Activated T-helper 1 cell treated with anti-CD3 and anti-CD28 coated beads, Interleukin-12 subunit alpha, Interleukin-12 subunit beta, Interleukin-2, Interleukin-4 antibody, amounts not matched to agents 30 ng/mL and 10 ng/mL and 1 ng/mL, durations not matched to agents 14 hours and 24 hours and 36 hours (primary cell): ENCODE data around the gene LIMK1. TPM values are rescaled to one million over a fixed set of nuclear protein-coding genes. Genes with fewer than 3 reads are reported as not detected.
"Not testable (repeated sequence)": the region's sequence is repeated elsewhere in the genome, so short reads cannot be mapped to it uniquely, and the experiment has no call there.

Experiments used
- DNase-seq: peaks from one replicate; pipeline ENCODE4 v3.0.0; 2021; ENCODE audit warnings: low spot score
- H3K27ac Mint-ChIP-seq: one replicate; pipeline ENCODE4 v1.8.0; 2021; ENCODE audit warnings: mild to moderate bottlenecking, mixed read lengths
- H3K27me3 Mint-ChIP-seq: one replicate; pipeline ENCODE4 v1.8.0; 2022; ENCODE audit warnings: mild to moderate bottlenecking, moderate library complexity, mixed read lengths; ENCODE audit not compliant: insufficient read depth
- H3K36me3 Mint-ChIP-seq: one replicate; pipeline ENCODE4 v1.8.0; 2021; ENCODE audit warnings: low read depth, mixed read lengths
- H3K4me1 Mint-ChIP-seq: one replicate; pipeline ENCODE4 v1.8.0; 2021; ENCODE audit warnings: low read depth, mixed read lengths
- H3K4me3 Mint-ChIP-seq: one replicate; pipeline ENCODE4 v1.8.0; 2021; ENCODE audit warnings: mild to moderate bottlenecking, moderate library complexity, mixed read lengths
- H3K9me3 Mint-ChIP-seq: one replicate; pipeline ENCODE4 v1.8.0; 2021; ENCODE audit warnings: mixed read lengths
- intact Hi-C: fragments of 100-400 bp; cut with micrococcal nuclease; formaldehyde crosslinking; loops from one replicate; pipeline ENCODE4 v1.15.1; 2024
- total RNA-seq: library from RNA; stranded (reverse); gene quantifications from 2 replicates; pipeline ENCODE4 v1.2.3, GENCODE V29; 2022

The LIMK1 gene
- total RNA-seq, 1 donor from 2014 or later = 24.3 TPM

- Mint-ChIP-seq H3K4me1 (no peaks in the 10 kb centered on the region), H3K36me3 (no peaks in the 10 kb centered on the region), H3K4me3 (no peak overlapping the region), H3K27ac (no peak overlapping the region), H3K9me3 (no peaks in the 10 kb centered on the region), H3K27me3 (no peaks in the 10 kb centered on the region)
- DNase-seq = no peak
- intact Hi-C loops = no loop called here
These were observed 74.0 kb downstream of the LIMK1 start for GRCh38 chr7:74157605-74158004.

- intact Hi-C loops = no loop called here
- Mint-ChIP-seq H3K4me1 (no peaks in the 10 kb centered on the region), H3K9me3 (no peaks in the 10 kb centered on the region), H3K27ac (no peak overlapping the region), H3K27me3 (no peaks in the 10 kb centered on the region), H3K36me3 (no peaks in the 10 kb centered on the region), H3K4me3 (no peak overlapping the region)
- DNase-seq = no peak
These were observed 81.4 kb downstream of the LIMK1 start for GRCh38 chr7:74164985-74165456.

GRCh38 chr7:74165867-74166593 lies 82.4 kb downstream of the LIMK1 start:
- intact Hi-C loops = no loop called here
- DNase-seq = no peak
- H3K4me3 Mint-ChIP-seq = no peak overlapping the region
- H3K27me3 Mint-ChIP-seq = peaks cover 2% of the 10 kb centered on the region
- no peaks in the 10 kb centered on the region for H3K4me1 Mint-ChIP-seq
- no peak overlapping the region for H3K27ac Mint-ChIP-seq
- no peaks in the 10 kb centered on the region for H3K9me3 Mint-ChIP-seq
- no peaks in the 10 kb centered on the region for H3K36me3 Mint-ChIP-seq

DNA sequence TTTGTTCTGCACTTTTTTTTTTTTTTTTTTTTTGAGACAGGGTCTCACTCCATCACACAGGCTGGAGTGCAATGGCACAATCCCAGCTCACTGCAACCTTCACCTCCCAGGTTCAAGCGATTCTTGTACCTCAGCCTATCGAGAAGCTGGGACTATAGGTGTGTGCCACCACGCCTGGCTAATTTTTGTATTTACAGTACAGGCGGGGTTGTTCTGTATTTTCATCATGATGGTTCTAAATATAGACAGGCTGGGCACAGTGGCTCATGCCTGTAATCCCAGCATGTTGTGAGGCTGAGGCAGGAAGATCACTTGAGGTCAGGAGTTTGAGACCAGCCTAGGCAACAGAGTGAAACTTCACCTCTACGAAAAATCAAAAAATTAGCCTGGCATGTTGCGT lies 83.7 kb downstream of the LIMK1 start:
- H3K36me3 Mint-ChIP-seq, H3K4me3 Mint-ChIP-seq, H3K4me1 Mint-ChIP-seq, H3K27ac Mint-ChIP-seq, intact Hi-C loops, H3K27me3 Mint-ChIP-seq, H3K9me3 Mint-ChIP-seq, DNase-seq: not testable (repeated sequence)

Other genes with a start within 250 kb of the LIMK1 start
- 1.2 and 1.8 TPM in 2 replicates for gene METTL27, start 241.3 kb upstream of the LIMK1 start, total RNA-seq
- not detected in 2 replicates for gene TMEM270, start 222.6 kb upstream of the LIMK1 start, total RNA-seq
- gene ELN, start 55.6 kb upstream of the LIMK1 start, total RNA-seq = not detected in 2 replicates
- 343 and 355 TPM in 2 replicates for gene EIF4H, start 90.6 kb downstream of the LIMK1 start, total RNA-seq
- gene LAT2, start 126.2 kb downstream of the LIMK1 start, total RNA-seq = 15.5 and 18.3 TPM in 2 replicates
- gene RFC2, start 170.6 kb downstream of the LIMK1 start, total RNA-seq = 87.3 and 89.1 TPM in 2 replicates
- 1.5 and 1.7 TPM in 2 replicates for gene CLIP2, start 205.6 kb downstream of the LIMK1 start, total RNA-seq